Prostate gland (tissue), 2 donors: ENCODE data around the gene SCARB1.

Experiments
- POLR2A ChIP-seq: fragments of 450-650 bp; IDR thresholded peaks from one replicate; pipeline ENCODE4 v1.6.1; 2016; ENCODE audit warnings: antibody characterized with exemption, mild to moderate bottlenecking
- POLR2AphosphoS5 ChIP-seq: sonication (generic); formaldehyde crosslinking; IDR thresholded peaks from one replicate; pipeline ENCODE4 v1.6.1; 2017; ENCODE audit warnings: antibody characterized with exemption
- TF ChIP-seq, protein P1 (sequence below), 4 experiments: fragments of 200-600 bp in 2 of 4; fragments of 450-650 bp in 2 of 4; sonication (generic) in 2 of 4; IDR thresholded peaks; 1 replicate in 3 of 4; 2 replicates in 1 of 4; pipeline ENCODE4 v1.5.1; 2016 to 2019; ENCODE audit warnings: antibody characterized with exemption in 4 of 4, mild to moderate bottlenecking in 2 of 4, moderate library complexity in 2 of 4

DNA sequence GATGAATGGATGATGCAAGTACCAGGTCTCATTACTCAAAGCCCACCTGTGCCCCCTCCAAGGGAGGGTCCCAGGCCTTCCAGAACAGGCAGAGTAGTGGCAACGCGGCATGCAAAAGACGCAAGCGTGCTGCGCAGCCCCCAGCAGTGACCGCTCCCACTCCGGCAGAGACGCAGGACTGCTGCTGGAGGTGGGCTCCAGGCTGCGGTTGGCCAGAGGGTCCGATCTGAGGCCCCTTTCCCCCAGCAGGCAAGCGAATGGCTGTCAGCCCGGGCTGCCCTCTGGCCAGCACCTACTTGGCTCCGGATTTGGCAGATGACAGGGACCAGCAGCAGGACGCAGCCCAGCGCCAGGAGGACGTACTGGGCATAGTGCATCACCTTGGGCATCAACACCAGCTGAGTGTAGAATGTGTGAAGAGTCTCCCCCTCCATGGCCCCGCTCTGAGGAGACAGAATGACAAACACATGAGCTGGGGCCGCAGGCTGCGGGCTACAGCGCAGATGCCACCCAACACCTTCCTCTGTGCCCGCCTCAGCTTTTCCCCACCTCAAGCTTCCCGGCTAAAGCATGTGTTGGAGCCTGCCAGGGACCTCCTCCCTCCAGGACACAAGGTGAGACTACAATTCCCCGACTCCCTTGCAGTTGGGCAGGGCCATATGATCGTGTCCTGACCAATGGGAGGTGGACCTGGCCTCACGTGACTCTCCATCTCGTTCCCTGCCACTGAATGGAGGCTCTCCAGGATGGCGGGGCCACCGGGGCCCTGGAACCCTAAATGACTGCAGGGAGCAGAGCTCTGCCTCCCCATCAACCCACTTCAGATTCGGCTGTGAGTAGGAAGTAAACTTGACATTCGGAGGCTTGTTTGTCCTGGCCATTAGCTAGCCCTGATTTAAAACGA, 77.4 kb downstream of the SCARB1 start:
- peak; percentile 85 for TF ChIP-seq POLR2AphosphoS5
- TF ChIP-seq, protein P1, sequence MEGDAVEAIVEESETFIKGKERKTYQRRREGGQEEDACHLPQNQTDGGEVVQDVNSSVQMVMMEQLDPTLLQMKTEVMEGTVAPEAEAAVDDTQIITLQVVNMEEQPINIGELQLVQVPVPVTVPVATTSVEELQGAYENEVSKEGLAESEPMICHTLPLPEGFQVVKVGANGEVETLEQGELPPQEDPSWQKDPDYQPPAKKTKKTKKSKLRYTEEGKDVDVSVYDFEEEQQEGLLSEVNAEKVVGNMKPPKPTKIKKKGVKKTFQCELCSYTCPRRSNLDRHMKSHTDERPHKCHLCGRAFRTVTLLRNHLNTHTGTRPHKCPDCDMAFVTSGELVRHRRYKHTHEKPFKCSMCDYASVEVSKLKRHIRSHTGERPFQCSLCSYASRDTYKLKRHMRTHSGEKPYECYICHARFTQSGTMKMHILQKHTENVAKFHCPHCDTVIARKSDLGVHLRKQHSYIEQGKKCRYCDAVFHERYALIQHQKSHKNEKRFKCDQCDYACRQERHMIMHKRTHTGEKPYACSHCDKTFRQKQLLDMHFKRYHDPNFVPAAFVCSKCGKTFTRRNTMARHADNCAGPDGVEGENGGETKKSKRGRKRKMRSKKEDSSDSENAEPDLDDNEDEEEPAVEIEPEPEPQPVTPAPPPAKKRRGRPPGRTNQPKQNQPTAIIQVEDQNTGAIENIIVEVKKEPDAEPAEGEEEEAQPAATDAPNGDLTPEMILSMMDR (IDR thresholded peaks at IDR 0.05) = peak in 1 of 4 experiments; percentile 7
- TF ChIP-seq POLR2A = no peak
